Islet of Langerhans (tissue), 1 donor: ENCODE results near the gene XAF1.
"Not testable (repeated sequence)": the region's sequence is repeated elsewhere in the genome, so short reads cannot be mapped to it uniquely, and the experiment has no call there.

Experiments
- FAIRE-seq: peaks from one replicate; lab custom pipeline; 2011; peaks lifted over from hg19 to GRCh38; lab: Jason Lieb, UNC

XAF1 gene

GRCh38 chr17:6755731-6756184 is at the start of gene XAF1:
Gene XAF1, plus strand, starts transcription at chr17:6756046. Its CDS starts 33 bp downstream, at chr17:6756079.
- no peak for FAIRE-seq

GRCh38 chr17:6706499-6706898 is 49.3 kb upstream of the XAF1 start:
- FAIRE-seq, result no peak

- no peak for FAIRE-seq
Observed at GRCh38 chr17:6706996-6707395, 48.9 kb upstream of the XAF1 start.

- no peak for FAIRE-seq
Observed at GRCh38 chr17:6708357-6708961, 47.4 kb upstream of the XAF1 start.

GRCh38 chr17:6710317-6710716 is 45.5 kb upstream of the XAF1 start:
- no peak for FAIRE-seq

- FAIRE-seq, result no peak
Observed at GRCh38 chr17:6711081-6711674, 44.7 kb upstream of the XAF1 start.

GRCh38 chr17:6711681-6712057 is 44.2 kb upstream of the XAF1 start:
- no peak for FAIRE-seq

- FAIRE-seq, result no peak
Observed at GRCh38 chr17:6712058-6712853, 43.6 kb upstream of the XAF1 start.

- no peak for FAIRE-seq
Observed at GRCh38 chr17:6712854-6713129, 43.1 kb upstream of the XAF1 start.

- no peak for FAIRE-seq
Observed at GRCh38 chr17:6713130-6713917, 42.5 kb upstream of the XAF1 start, which contains the start of gene SLC13A5. Gene SLC13A5, minus strand, starts transcription at chr17:6713369. Its CDS starts 36 bp downstream, at chr17:6713333.

- no peak for FAIRE-seq
Observed at GRCh38 chr17:6713918-6714271, 42.0 kb upstream of the XAF1 start.

GRCh38 chr17:6714315-6714874 is 41.5 kb upstream of the XAF1 start:
- no peak for FAIRE-seq

- FAIRE-seq, result no peak
Observed at GRCh38 chr17:6716736-6717135, 39.1 kb upstream of the XAF1 start.

- no peak for FAIRE-seq
Observed at GRCh38 chr17:6721744-6722143, 34.1 kb upstream of the XAF1 start.

- FAIRE-seq, result no peak
Observed at GRCh38 chr17:6724009-6724408, 31.8 kb upstream of the XAF1 start.

- no peak for FAIRE-seq
Observed at GRCh38 chr17:6729531-6729930, 26.3 kb upstream of the XAF1 start.

GRCh38 chr17:6746665-6747064 is 9.2 kb upstream of the XAF1 start:
- FAIRE-seq, result not testable (repeated sequence)

- no peak for FAIRE-seq
Observed at GRCh38 chr17:6748617-6749016, 7.2 kb upstream of the XAF1 start.

- no peak for FAIRE-seq
Observed at GRCh38 chr17:6749519-6749918, 6.3 kb upstream of the XAF1 start.

GRCh38 chr17:6752068-6752909 is 3.6 kb upstream of the XAF1 start:
- no peak for FAIRE-seq

GRCh38 chr17:6753006-6753445 is 2.8 kb upstream of the XAF1 start:
- no peak for FAIRE-seq

GRCh38 chr17:6753546-6753945 is 2.3 kb upstream of the XAF1 start:
- no peak for FAIRE-seq
